ENCODE results near the gene GOLM1. TPM values are rescaled to one million over a fixed set of nuclear protein-coding genes. Genes with fewer than 3 reads are reported as not detected.

Gene GOLM1
- total and polyA plus RNA-seq, 2 of the 8 experiments (the other 6 are each of a cell fraction or from before 2014, with no cell fraction given), result 45.9 to 88.9 TPM

DNA sequence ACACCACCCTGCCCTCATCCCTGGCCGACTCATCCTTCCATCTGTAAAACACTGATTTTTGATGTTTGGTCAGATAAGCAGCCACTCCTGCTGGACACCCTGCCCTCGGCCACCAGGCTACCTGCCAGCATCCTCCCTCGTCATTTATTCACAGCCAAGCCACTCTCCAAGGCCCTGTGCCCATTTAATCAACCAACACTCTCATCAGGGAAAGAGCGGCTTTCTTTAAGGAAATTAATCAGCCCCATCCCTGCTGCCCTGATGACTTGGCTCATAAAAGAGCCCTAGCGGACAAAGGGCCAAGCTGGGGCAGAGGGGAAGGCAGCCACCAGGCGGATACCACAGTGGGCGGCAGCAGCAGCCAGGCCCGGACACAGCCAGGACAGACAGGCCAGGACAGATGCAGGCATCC, 52.4 kb downstream of the GOLM1 start (continued):
- TF ChIP-seq, protein P1, sequence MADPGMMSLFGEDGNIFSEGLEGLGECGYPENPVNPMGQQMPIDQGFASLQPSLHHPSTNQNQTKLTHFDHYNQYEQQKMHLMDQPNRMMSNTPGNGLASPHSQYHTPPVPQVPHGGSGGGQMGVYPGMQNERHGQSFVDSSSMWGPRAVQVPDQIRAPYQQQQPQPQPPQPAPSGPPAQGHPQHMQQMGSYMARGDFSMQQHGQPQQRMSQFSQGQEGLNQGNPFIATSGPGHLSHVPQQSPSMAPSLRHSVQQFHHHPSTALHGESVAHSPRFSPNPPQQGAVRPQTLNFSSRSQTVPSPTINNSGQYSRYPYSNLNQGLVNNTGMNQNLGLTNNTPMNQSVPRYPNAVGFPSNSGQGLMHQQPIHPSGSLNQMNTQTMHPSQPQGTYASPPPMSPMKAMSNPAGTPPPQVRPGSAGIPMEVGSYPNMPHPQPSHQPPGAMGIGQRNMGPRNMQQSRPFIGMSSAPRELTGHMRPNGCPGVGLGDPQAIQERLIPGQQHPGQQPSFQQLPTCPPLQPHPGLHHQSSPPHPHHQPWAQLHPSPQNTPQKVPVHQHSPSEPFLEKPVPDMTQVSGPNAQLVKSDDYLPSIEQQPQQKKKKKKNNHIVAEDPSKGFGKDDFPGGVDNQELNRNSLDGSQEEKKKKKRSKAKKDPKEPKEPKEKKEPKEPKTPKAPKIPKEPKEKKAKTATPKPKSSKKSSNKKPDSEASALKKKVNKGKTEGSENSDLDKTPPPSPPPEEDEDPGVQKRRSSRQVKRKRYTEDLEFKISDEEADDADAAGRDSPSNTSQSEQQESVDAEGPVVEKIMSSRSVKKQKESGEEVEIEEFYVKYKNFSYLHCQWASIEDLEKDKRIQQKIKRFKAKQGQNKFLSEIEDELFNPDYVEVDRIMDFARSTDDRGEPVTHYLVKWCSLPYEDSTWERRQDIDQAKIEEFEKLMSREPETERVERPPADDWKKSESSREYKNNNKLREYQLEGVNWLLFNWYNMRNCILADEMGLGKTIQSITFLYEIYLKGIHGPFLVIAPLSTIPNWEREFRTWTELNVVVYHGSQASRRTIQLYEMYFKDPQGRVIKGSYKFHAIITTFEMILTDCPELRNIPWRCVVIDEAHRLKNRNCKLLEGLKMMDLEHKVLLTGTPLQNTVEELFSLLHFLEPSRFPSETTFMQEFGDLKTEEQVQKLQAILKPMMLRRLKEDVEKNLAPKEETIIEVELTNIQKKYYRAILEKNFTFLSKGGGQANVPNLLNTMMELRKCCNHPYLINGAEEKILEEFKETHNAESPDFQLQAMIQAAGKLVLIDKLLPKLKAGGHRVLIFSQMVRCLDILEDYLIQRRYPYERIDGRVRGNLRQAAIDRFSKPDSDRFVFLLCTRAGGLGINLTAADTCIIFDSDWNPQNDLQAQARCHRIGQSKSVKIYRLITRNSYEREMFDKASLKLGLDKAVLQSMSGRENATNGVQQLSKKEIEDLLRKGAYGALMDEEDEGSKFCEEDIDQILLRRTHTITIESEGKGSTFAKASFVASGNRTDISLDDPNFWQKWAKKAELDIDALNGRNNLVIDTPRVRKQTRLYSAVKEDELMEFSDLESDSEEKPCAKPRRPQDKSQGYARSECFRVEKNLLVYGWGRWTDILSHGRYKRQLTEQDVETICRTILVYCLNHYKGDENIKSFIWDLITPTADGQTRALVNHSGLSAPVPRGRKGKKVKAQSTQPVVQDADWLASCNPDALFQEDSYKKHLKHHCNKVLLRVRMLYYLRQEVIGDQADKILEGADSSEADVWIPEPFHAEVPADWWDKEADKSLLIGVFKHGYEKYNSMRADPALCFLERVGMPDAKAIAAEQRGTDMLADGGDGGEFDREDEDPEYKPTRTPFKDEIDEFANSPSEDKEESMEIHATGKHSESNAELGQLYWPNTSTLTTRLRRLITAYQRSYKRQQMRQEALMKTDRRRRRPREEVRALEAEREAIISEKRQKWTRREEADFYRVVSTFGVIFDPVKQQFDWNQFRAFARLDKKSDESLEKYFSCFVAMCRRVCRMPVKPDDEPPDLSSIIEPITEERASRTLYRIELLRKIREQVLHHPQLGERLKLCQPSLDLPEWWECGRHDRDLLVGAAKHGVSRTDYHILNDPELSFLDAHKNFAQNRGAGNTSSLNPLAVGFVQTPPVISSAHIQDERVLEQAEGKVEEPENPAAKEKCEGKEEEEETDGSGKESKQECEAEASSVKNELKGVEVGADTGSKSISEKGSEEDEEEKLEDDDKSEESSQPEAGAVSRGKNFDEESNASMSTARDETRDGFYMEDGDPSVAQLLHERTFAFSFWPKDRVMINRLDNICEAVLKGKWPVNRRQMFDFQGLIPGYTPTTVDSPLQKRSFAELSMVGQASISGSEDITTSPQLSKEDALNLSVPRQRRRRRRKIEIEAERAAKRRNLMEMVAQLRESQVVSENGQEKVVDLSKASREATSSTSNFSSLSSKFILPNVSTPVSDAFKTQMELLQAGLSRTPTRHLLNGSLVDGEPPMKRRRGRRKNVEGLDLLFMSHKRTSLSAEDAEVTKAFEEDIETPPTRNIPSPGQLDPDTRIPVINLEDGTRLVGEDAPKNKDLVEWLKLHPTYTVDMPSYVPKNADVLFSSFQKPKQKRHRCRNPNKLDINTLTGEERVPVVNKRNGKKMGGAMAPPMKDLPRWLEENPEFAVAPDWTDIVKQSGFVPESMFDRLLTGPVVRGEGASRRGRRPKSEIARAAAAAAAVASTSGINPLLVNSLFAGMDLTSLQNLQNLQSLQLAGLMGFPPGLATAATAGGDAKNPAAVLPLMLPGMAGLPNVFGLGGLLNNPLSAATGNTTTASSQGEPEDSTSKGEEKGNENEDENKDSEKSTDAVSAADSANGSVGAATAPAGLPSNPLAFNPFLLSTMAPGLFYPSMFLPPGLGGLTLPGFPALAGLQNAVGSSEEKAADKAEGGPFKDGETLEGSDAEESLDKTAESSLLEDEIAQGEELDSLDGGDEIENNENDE (IDR thresholded peaks at IDR 0.05; ENCODE audit: insufficient replicate concordance, low read length), result no peak
- TF ChIP-seq EP300 (IDR thresholded peaks at IDR 0.05; ENCODE audit: borderline replicate concordance in 1 of 2, low read depth in 2 of 2, low read length in 2 of 2), result no peak
- TF ChIP-seq CEBPB (IDR thresholded peaks at IDR 0.05; ENCODE audit: low read depth, low read length), result no peak
- TF ChIP-seq SRF (IDR thresholded peaks at IDR 0.05; ENCODE audit: low read depth, low read length), result no peak
- TF ChIP-seq, protein P2, sequence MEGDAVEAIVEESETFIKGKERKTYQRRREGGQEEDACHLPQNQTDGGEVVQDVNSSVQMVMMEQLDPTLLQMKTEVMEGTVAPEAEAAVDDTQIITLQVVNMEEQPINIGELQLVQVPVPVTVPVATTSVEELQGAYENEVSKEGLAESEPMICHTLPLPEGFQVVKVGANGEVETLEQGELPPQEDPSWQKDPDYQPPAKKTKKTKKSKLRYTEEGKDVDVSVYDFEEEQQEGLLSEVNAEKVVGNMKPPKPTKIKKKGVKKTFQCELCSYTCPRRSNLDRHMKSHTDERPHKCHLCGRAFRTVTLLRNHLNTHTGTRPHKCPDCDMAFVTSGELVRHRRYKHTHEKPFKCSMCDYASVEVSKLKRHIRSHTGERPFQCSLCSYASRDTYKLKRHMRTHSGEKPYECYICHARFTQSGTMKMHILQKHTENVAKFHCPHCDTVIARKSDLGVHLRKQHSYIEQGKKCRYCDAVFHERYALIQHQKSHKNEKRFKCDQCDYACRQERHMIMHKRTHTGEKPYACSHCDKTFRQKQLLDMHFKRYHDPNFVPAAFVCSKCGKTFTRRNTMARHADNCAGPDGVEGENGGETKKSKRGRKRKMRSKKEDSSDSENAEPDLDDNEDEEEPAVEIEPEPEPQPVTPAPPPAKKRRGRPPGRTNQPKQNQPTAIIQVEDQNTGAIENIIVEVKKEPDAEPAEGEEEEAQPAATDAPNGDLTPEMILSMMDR (IDR thresholded peaks at IDR 0.05; ENCODE audit: control extremely low read depth in 1 of 3, insufficient read depth in 1 of 3, low read depth in 1 of 3, low read length in 3 of 3), result no peak
- TF ChIP-seq KDM4A (IDR thresholded peaks at IDR 0.05; ENCODE audit: low read depth, low read length, severe bottlenecking), result no peak
- no peak for TF ChIP-seq SIX5 (IDR thresholded peaks at IDR 0.05; ENCODE audit: low read depth, low read length)
- TF ChIP-seq EZH2 (IDR thresholded peaks at IDR 0.05; ENCODE audit: low read depth, low read length, severe bottlenecking), result no peak
- TF ChIP-seq POLR2AphosphoS5 (IDR thresholded peaks at IDR 0.05; ENCODE audit: low read depth, low read length), result no peak
